GM19025 (cell line): Measurements from ENCODE around the gene TNFRSF19.

Experiments
- ATAC-seq: cut with Tn5 transposase; IDR thresholded peaks from one replicate; pipeline ENCODE4 v1.9.1; 2021; ENCODE audit warnings: mild to moderate bottlenecking, low read depth, moderate library complexity; ENCODE audit not compliant: unreplicated experiment

Gene TNFRSF19

DNA sequence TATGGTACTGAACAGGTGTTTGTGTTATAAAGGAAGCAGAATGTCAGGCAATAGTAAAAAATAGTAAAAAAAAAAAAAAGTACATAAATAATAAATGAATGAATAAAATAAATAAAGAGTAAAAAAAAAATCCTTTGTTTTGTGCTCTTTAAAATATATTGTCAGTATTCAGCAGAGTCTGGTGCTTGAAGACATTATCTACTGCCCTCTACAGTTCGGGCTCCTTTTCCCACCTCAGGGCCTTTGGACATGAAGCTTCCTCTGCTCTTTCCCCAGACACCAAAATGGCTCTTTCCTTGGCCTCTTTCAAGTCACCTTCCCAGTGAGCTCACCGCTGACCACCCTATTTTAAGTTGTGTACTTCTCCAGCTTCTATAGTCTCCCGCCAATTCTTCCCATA is 137.5 kb downstream of the TNFRSF19 start:
- ATAC-seq, result no peak

DNA sequence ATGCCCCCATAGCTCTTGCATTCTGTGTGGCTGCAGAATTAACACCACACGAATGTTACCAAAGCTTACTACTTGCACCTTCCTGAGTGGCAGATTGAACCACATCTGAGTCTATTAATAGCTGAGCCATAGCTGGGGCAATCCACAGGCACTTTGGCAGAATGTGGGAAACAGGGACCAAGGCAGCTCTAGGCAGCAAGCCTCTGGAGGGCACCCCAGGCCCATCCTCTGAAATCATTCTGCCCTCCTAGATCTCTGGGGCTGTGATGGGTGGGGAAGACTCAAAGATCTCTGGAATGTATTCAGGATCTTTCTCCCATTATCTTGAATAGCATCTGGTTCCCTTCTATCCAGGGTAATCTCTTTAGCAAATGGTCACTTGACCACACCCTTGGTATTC is 139.3 kb downstream of the TNFRSF19 start:
- no peak for ATAC-seq

DNA sequence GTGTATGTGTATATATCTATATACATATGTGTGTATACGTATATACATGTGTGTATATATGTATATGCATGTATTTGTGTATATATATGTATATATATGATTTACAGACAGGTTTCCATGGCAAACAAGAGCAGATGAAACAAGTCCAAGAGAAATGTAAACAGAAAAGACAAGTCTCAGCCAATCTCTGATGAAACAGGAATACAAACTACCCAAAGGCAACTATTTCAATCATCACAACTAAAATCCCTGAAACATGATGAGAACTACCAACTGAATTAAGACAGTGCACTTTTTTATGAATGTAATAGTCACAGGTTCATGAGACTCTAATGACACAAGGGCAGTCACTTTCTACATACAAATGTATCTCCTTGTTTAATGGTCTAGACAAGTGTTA is 140.2 kb downstream of the TNFRSF19 start:
- no peak for ATAC-seq

DNA sequence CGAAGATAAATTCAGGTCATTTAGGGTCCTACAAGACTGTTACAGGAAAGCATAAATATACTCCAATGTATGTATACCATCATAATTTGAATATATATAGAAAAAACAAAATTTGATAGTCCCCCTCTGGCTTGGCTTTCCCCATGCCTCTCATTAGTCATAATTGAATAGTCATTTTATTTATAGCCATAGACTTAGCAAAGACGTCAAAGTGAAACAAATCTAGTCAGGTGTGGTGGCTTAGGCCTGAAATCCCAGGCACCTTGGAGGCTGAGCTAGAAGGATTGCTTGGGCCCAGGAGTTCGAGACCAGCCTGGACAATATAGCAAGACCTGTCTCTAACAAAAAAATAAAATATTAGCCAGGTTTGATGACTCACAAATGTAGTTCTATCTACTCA is 141.1 kb downstream of the TNFRSF19 start:
- no peak for ATAC-seq

DNA sequence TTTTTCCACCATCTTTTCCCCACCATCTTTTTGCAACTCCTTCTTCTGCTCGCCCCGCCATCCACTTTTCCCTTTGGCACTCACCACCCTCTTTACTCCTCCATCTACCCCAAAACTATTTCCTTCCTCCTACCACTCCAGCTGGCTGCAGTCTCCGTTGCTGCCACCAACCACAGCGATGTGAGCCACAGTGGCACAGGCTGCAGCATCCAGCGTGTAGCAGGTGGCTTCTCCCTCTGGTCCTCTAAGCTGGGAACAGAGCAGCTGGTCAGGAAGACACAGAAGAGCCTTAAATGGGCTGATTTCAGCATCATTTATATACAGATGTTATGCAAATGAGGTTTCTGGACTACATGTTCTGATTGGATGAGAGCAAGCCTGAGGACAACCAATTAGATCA is 144.5 kb downstream of the TNFRSF19 start:
- no peak for ATAC-seq

DNA sequence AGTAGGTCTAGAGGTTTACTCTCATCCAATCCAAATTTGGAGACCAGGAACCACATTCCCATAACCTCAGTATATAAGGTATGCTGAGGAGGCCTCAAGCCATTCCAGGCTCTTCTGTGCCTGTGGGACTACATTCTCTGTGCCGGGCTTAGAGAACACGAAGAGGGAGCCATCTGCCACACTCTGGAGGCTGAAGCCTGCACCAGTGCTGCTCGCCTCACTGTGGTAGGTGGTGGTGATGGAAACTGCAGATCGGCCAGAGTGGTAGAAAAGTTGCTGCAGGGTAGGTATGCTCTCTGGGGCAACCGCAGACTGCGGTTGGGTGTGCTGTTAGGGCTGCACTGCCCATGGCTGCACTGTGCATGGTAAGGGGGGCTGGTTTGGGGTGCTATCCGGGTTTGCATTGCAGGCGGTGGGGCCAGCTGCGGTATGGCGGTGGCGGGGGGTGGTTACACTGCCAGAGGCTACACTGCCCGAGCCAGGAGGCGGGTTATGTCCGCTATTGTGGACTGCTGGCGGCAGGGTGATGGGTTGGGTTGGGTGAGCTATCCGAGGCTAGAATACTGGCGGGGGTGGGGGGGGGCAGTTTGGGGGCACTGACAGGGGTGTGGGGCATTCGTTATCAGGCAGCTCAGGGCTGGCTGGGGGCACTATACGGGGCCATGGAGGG is 145.0 kb downstream of the TNFRSF19 start:
- no peak for ATAC-seq

DNA sequence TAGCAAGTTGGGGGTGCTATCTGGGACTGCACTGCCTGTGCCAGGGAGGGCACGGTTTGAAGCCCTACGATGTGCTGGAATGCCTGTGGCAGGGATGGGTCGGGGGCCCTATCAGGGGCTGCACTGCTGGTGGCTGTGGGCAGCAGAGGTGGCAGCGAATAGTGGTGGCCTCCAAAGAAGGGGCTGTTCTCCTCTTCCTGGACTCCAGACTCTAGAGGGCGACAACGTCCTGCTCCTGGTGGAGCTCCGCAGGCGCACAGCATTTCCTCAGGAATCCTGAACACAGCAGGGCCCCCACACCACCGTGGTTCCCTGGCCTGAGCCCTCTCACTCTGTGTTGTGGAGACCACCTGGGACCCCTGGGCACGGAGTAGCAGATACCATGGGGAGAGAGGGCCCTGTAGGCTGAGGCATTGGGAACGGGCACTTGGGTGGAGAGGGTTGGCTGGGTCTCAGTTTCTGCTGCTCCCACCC is 145.6 kb downstream of the TNFRSF19 start:
- ATAC-seq, result no peak

DNA sequence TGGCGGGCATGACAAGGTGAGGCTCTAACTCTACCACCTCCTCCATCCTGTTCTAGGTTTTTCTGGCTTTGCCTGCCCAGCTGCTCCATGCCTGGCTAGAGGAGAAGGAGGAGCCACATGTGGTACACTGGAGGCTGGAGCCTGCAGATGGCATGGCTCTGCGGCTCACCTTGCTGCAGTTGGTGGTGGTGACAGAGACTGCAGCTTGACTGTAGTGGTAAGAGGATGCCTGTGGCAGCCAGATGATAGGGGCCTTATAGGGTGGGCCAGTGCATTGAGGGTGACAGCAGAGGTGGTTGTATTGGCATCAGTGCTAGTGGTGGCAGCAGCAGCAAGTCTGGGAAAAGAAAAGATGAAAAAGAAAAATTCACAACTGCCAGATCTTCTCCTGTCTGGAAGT is 146.2 kb downstream of the TNFRSF19 start:
- ATAC-seq, result no peak

DNA sequence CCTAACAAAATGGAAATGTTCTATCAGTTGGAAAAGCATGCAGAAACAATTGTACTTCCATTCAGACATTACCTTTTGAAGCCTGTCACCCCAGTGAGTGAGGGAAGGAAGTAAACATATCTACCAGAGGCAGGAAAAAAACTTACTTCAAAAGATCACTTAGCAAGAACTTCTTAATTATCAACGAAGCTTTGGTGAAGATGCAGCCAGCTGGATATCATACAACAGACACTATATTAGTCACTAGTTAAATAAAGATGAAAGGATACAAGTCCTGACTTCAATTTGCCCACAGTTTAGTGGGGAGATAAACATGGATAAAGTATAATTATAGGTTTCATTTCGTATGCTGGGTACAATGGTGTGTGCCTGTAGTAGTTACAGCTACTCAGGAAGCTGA is 148.8 kb downstream of the TNFRSF19 start:
- no peak for ATAC-seq

DNA sequence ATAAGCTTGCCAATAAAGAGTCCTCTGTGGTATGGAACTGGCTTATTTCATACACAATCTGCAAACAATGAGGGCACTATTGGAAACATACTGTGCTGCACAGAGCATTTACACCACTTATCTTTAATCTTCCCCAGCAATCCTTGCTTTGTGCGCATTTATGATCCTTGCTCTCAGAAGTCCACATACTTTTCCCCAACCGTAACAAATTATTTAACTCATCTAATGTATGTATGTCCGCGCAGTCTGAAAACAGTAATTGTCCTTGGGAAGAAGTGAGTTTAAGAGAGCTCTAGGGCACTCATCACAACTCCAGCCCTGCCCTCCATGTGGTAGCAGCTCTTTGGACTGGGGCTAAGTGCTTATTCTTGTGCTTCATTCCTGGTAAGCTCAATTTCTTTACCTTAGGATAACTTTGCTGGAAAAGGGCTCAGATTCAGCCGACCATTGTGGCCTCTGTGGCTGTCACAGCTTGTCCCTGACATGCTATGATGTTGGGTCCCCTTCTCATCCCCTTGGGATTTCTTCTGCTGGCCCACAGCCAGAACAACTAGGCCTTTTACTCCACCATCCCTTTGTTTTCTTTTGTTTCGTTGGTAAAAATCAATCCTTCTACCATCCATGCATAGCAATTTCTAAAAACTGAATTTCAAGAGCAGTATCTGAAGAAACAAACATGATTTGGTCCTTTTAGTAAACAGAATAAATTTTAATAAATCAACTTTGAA is 152.7 kb downstream of the TNFRSF19 start:
- ATAC-seq, result no peak

DNA sequence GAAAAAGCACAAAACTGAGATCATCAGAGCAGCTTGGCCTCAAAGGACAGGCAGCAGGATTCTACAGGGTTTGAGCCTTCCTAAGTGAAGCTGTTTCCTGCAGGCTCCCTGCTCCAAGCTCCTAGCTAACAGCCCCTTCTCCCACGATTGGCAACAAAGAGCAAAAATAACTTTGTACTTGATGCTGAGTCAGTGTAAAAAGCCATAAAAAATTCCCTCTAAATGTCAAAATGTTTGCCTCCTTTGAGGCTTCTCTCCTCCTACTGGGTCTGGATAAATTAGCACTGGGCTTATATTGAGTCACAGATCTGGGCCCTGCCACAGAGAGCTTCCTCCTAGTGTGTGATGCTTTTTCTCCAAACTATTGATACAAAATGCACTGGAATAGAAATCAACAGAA is 153.3 kb downstream of the TNFRSF19 start:
- no peak for ATAC-seq

DNA sequence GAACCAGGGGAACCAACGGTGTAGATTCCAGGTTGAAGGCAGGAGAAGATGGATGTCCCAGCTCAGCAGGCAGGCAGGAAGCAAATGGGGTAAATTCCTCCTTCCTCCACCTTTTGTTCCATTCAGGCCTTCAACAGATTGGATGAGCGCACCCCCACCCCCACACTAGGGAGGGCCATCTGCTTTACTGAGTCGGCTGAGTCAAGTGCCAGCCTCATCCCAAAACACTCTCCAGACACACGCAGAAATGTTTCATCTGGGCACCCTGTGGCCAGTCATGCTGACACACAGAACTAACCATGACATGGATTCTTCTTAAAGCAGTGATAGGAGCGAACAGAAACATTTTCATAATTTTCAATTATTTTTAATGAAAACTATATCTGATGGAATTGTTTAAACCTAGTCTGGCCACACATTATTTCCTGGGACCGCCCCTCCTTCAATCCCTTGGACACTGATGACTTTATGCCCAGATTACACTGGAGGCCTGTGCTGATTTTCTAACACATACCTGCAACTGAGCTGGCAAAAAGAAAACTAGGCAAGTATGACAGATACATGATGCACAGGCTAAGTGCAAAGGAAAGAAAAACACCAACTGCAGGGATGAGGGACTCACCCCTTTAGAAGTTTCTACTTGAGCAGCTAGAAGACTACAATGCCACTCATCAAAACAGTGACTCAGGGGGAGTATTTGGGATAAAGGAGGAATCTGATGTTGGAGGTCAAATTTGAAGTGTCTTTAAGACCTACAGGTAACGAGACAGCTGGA is 154.2 kb downstream of the TNFRSF19 start:
- ATAC-seq, result no peak
